Activated naive CD4-positive, alpha-beta T cell treated with anti-CD3 and anti-CD28 coated beads, Interleukin-2, amount 50 U/mL, for 24 hours (primary cell): ENCODE measurements around the gene GMEB2.
"Not testable (repeated sequence)": the region's sequence is repeated elsewhere in the genome, so short reads cannot be mapped to it uniquely, and the experiment has no call there.

ENCODE experiments used
- H3K27ac Mint-ChIP-seq: one replicate; pipeline ENCODE4 v1.8.0; 2021; ENCODE audit warnings: mild to moderate bottlenecking, mixed read lengths
- H3K27me3 Mint-ChIP-seq: one replicate; pipeline ENCODE4 v1.8.0; 2021; ENCODE audit warnings: mixed read lengths
- H3K36me3 Mint-ChIP-seq: one replicate; pipeline ENCODE4 v1.8.0; 2021; ENCODE audit warnings: mixed read lengths
- H3K4me1 Mint-ChIP-seq: one replicate; pipeline ENCODE4 v1.8.0; 2021; ENCODE audit warnings: mixed read lengths
- H3K4me3 Mint-ChIP-seq: one replicate; pipeline ENCODE4 v1.8.0; 2021; ENCODE audit warnings: mild to moderate bottlenecking, mixed read lengths
- H3K9me3 Mint-ChIP-seq: one replicate; pipeline ENCODE4 v1.8.0; 2021; ENCODE audit warnings: mixed read lengths

The GMEB2 gene

GRCh38 chr20:63578224-63579016, 48.5 kb downstream of the GMEB2 start:
- no peaks in the 10 kb centered on the region for H3K4me1 Mint-ChIP-seq
- H3K36me3 Mint-ChIP-seq: no peaks in the 10 kb centered on the region
- no peak overlapping the region for H3K27ac Mint-ChIP-seq
- no peak overlapping the region for H3K4me3 Mint-ChIP-seq
- H3K27me3 Mint-ChIP-seq: no peaks in the 10 kb centered on the region
- H3K9me3 Mint-ChIP-seq: no peaks in the 10 kb centered on the region

- H3K36me3 Mint-ChIP-seq: no peaks in the 10 kb centered on the region
- no peaks in the 10 kb centered on the region for H3K4me1 Mint-ChIP-seq
- H3K4me3 Mint-ChIP-seq: no peak overlapping the region
- no peaks in the 10 kb centered on the region for H3K27me3 Mint-ChIP-seq
- H3K27ac Mint-ChIP-seq: no peak overlapping the region
- H3K9me3 Mint-ChIP-seq: no peaks in the 10 kb centered on the region
Observed at GRCh38 chr20:63577317-63577894, 49.5 kb downstream of the GMEB2 start.

- no peak overlapping the region for H3K27ac Mint-ChIP-seq
- H3K4me3 Mint-ChIP-seq: no peak overlapping the region
- H3K4me1 Mint-ChIP-seq: no peaks in the 10 kb centered on the region
- no peaks in the 10 kb centered on the region for H3K9me3 Mint-ChIP-seq
- H3K27me3 Mint-ChIP-seq: no peaks in the 10 kb centered on the region
- no peaks in the 10 kb centered on the region for H3K36me3 Mint-ChIP-seq
Observed at GRCh38 chr20:63576311-63576710, 50.6 kb downstream of the GMEB2 start.

GRCh38 chr20:63574829-63575743, 51.8 kb downstream of the GMEB2 start:
- Mint-ChIP-seq H3K27me3 (no peaks in the 10 kb centered on the region), H3K9me3 (no peaks in the 10 kb centered on the region), H3K4me3 (peak overlapping the region; percentile 59), H3K36me3 (no peaks in the 10 kb centered on the region), H3K4me1 (no peaks in the 10 kb centered on the region), H3K27ac (no peak overlapping the region)

GRCh38 chr20:63574156-63574828, 52.6 kb downstream of the GMEB2 start, which contains the start of gene HELZ2:
Gene HELZ2 (minus strand): TSS chr20:63574239. CDS start chr20:63572385, 1,854 bp downstream.
- Mint-ChIP-seq H3K4me1 (peaks cover 6% of the 10 kb centered on the region), H3K9me3 (no peaks in the 10 kb centered on the region), H3K4me3 (peak within 1 kb of the TSS; percentile 82), H3K36me3 (no peaks in the 10 kb centered on the region), H3K27ac (no peak within 1 kb of the TSS), H3K27me3 (no peaks in the 10 kb centered on the region)

GRCh38 chr20:63573647-63574131, 53.2 kb downstream of the GMEB2 start:
- Mint-ChIP-seq H3K4me3 (peak overlapping the region; percentile 82), H3K9me3 (no peaks in the 10 kb centered on the region), H3K27me3 (no peaks in the 10 kb centered on the region), H3K27ac (no peak overlapping the region), H3K36me3 (no peaks in the 10 kb centered on the region), H3K4me1 (peaks cover 11% of the 10 kb centered on the region)

- no peak overlapping the region for H3K27ac Mint-ChIP-seq
- H3K27me3 Mint-ChIP-seq: no peaks in the 10 kb centered on the region
- peaks cover 14% of the 10 kb centered on the region for H3K4me1 Mint-ChIP-seq
- no peaks in the 10 kb centered on the region for H3K9me3 Mint-ChIP-seq
- peak overlapping the region; percentile 82 for H3K4me3 Mint-ChIP-seq
- H3K36me3 Mint-ChIP-seq: no peaks in the 10 kb centered on the region
Observed at GRCh38 chr20:63572788-63573646, 53.9 kb downstream of the GMEB2 start.

GRCh38 chr20:63572071-63572787, 54.7 kb downstream of the GMEB2 start:
- H3K4me3 Mint-ChIP-seq: no peak overlapping the region

GRCh38 chr20:63571087-63571478, 55.8 kb downstream of the GMEB2 start:
- H3K4me3 Mint-ChIP-seq, H3K36me3 Mint-ChIP-seq, H3K9me3 Mint-ChIP-seq, H3K27me3 Mint-ChIP-seq, H3K27ac Mint-ChIP-seq: not testable (repeated sequence)
- peaks cover 20% of the 10 kb centered on the region for H3K4me1 Mint-ChIP-seq

More at GRCh38 chr20:63572071-63572787, 54.7 kb downstream of the GMEB2 start:
- Mint-ChIP-seq H3K36me3 (no peaks in the 10 kb centered on the region), H3K27me3 (no peaks in the 10 kb centered on the region), H3K27ac (no peak overlapping the region), H3K4me1 (peaks cover 20% of the 10 kb centered on the region), H3K9me3 (no peaks in the 10 kb centered on the region)

- no peaks in the 10 kb centered on the region for H3K9me3 Mint-ChIP-seq
- H3K36me3 Mint-ChIP-seq: no peaks in the 10 kb centered on the region
- H3K4me3 Mint-ChIP-seq: no peak overlapping the region
- no peaks in the 10 kb centered on the region for H3K27me3 Mint-ChIP-seq
- no peak overlapping the region for H3K27ac Mint-ChIP-seq
- peaks cover 20% of the 10 kb centered on the region for H3K4me1 Mint-ChIP-seq
Observed at GRCh38 chr20:63570281-63571086, 56.4 kb downstream of the GMEB2 start.

- H3K27me3 Mint-ChIP-seq: no peaks in the 10 kb centered on the region
- no peaks in the 10 kb centered on the region for H3K9me3 Mint-ChIP-seq
- H3K4me3 Mint-ChIP-seq: peak overlapping the region; percentile 45
- H3K36me3 Mint-ChIP-seq: no peaks in the 10 kb centered on the region
- H3K4me1 Mint-ChIP-seq: peaks cover 20% of the 10 kb centered on the region
- H3K27ac Mint-ChIP-seq: no peak overlapping the region
Observed at GRCh38 chr20:63568986-63569949, 57.6 kb downstream of the GMEB2 start.

GRCh38 chr20:63568170-63568981, 58.5 kb downstream of the GMEB2 start:
- H3K9me3 Mint-ChIP-seq: no peaks in the 10 kb centered on the region
- H3K36me3 Mint-ChIP-seq: no peaks in the 10 kb centered on the region
- H3K4me3 Mint-ChIP-seq: peak overlapping the region; percentile 76
- H3K4me1 Mint-ChIP-seq: peaks cover 20% of the 10 kb centered on the region
- no peaks in the 10 kb centered on the region for H3K27me3 Mint-ChIP-seq
- H3K27ac Mint-ChIP-seq: no peak overlapping the region
